Keratinocyte (primary cell): Measurements from ENCODE around the gene DUSP18. TPM values are rescaled to one million over a fixed set of nuclear protein-coding genes. Genes with fewer than 3 reads are reported as not detected.
A peak's percentile ranks its signal among the peaks of the same experiment; 100 is the strongest.
"Not testable (repeated sequence)": the region's sequence is repeated elsewhere in the genome, so short reads cannot be mapped to it uniquely, and the experiment has no call there.

Source experiments
- DNase-seq: peaks from one replicate; pipeline ENCODE4 v3.0.0-alpha.2; 2011; ENCODE audit warnings: low read depth, missing footprints, low spot score
- FAIRE-seq: peaks from 2 replicates; lab custom pipeline; 2011; peaks lifted over from hg19 to GRCh38; lab: Jason Lieb, UNC
- H2AFZ ChIP-seq: 2 replicates; pipeline ENCODE4 v1.6.0; 2012; ENCODE audit warnings: low read length, control low read depth, inconsistent platforms; ENCODE audit not compliant: control insufficient read depth
- H3K27ac ChIP-seq: 2 replicates; pipeline ENCODE4 v1.5.1; 2011; ENCODE audit warnings: low read length; ENCODE audit not compliant: control insufficient read depth, insufficient read depth
- H3K27me3 ChIP-seq: 3 replicates; pipeline ENCODE4 v1.6.0; 2011; ENCODE audit warnings: low read length; ENCODE audit not compliant: control insufficient read depth, insufficient read depth; ENCODE audit errors: extremely low read depth
- H3K36me3 ChIP-seq, 2 experiments: 2 replicates in 1 of 2; 3 replicates in 1 of 2; pipeline ENCODE4 v1.5.1; 2011; ENCODE audit warnings: low read length in 2 of 2, mild to moderate bottlenecking in 1 of 2; ENCODE audit not compliant: control insufficient read depth in 2 of 2, insufficient read depth in 2 of 2; ENCODE audit errors: extremely low read depth in 1 of 2
- H3K4me1 ChIP-seq: 3 replicates; pipeline ENCODE4 v1.5.1; 2011; ENCODE audit warnings: low read length; ENCODE audit not compliant: control insufficient read depth, insufficient read depth; ENCODE audit errors: extremely low read depth
- H3K4me2 ChIP-seq: 3 replicates; pipeline ENCODE4 v1.6.0; 2011; ENCODE audit warnings: low read depth, low read length; ENCODE audit not compliant: control insufficient read depth, insufficient read depth; ENCODE audit errors: extremely low read depth
- H3K4me3 ChIP-seq, 3 experiments: fragments of 200-600 bp in 1 of 3; sonication (generic) in 1 of 3; 2 replicates in 2 of 3; 3 replicates in 1 of 3; pipeline ENCODE4 v1.5.1; 2011 to 2016; ENCODE audit warnings: low read length in 3 of 3, mild to moderate bottlenecking in 3 of 3, control low read depth in 2 of 3, inconsistent platforms in 1 of 3, low read depth in 1 of 3, mixed read lengths in 1 of 3, mixed run types in 1 of 3, moderate library complexity in 1 of 3; ENCODE audit not compliant: control insufficient read depth in 2 of 3, insufficient read depth in 2 of 3; ENCODE audit errors: extremely low read depth in 1 of 3
- H3K79me2 ChIP-seq: 2 replicates; pipeline ENCODE4 v1.6.0; 2012; ENCODE audit warnings: low read length; ENCODE audit not compliant: control insufficient read depth, insufficient read depth
- H3K9ac ChIP-seq: 3 replicates; pipeline ENCODE4 v1.6.0; 2011; ENCODE audit warnings: low read length; ENCODE audit not compliant: control insufficient read depth, insufficient read depth; ENCODE audit errors: extremely low read depth
- H3K9me1 ChIP-seq: 3 replicates; pipeline ENCODE4 v1.6.0; 2011; ENCODE audit warnings: low read length; ENCODE audit not compliant: control insufficient read depth, insufficient read depth; ENCODE audit errors: extremely low read depth
- H3K9me3 ChIP-seq: 2 replicates; pipeline ENCODE4 v1.5.1; 2012; ENCODE audit warnings: low read depth, low read length; ENCODE audit not compliant: control insufficient read depth
- H4K20me1 ChIP-seq: 3 replicates; pipeline ENCODE4 v1.6.0; 2011; ENCODE audit warnings: low read length; ENCODE audit not compliant: control insufficient read depth, insufficient read depth; ENCODE audit errors: extremely low read depth
- EZH2 ChIP-seq: IDR thresholded peaks from one replicate; pipeline ENCODE4 v1.6.1; 2012; ENCODE audit warnings: inconsistent platforms, mild to moderate bottlenecking, low read length, moderate library complexity
- dilution Hi-C: fragments of 300-500 bp; cut with MboI; formaldehyde crosslinking; loops from one replicate; pipeline ENCODE4 v1.7.0; 2020; ENCODE audit warnings: low sequenced_read_pairs; ENCODE audit not compliant: extremely low pct_ligation_motif_present
- polyA plus RNA-seq, 5 experiments: library from polyadenylated mRNA; depleted of rRNA in 3 of 5; stranded (reverse) in 3 of 5; stranded (forward) in 1 of 5; unstranded in 1 of 5; fragments of >200 nt; gene quantifications; 1 replicate in 1 of 5; 2 replicates in 3 of 5; 3 replicates in 1 of 5; pipeline versions ENCODE4 v1.2.1 to v1.2.3, GENCODE V29; 2011 to 2012; ENCODE audit warnings: missing spikeins in 2 of 5, low read depth in 1 of 5, low replicate concordance in 1 of 5
- TF ChIP-seq, protein P1 (sequence below), 3 experiments: IDR thresholded peaks in 1 of 3; conservative IDR thresholded peaks in 1 of 3; optimal IDR thresholded peaks in 1 of 3; 2 replicates in 2 of 3; 3 replicates in 1 of 3; pipeline versions ENCODE3 to v1.5.1; 2011; ENCODE audit warnings: low read length in 3 of 3, mild to moderate bottlenecking in 3 of 3, moderate library complexity in 2 of 3, control low read depth in 1 of 3, inconsistent platforms in 1 of 3; ENCODE audit not compliant: insufficient read depth in 2 of 3; ENCODE audit errors: extremely low read depth in 1 of 3

DUSP18 gene
- polyA plus RNA-seq, 1 donor (not counting 4 experiments of a cell fraction or from before 2014, with no cell fraction given), result 12.6 TPM

DNA sequence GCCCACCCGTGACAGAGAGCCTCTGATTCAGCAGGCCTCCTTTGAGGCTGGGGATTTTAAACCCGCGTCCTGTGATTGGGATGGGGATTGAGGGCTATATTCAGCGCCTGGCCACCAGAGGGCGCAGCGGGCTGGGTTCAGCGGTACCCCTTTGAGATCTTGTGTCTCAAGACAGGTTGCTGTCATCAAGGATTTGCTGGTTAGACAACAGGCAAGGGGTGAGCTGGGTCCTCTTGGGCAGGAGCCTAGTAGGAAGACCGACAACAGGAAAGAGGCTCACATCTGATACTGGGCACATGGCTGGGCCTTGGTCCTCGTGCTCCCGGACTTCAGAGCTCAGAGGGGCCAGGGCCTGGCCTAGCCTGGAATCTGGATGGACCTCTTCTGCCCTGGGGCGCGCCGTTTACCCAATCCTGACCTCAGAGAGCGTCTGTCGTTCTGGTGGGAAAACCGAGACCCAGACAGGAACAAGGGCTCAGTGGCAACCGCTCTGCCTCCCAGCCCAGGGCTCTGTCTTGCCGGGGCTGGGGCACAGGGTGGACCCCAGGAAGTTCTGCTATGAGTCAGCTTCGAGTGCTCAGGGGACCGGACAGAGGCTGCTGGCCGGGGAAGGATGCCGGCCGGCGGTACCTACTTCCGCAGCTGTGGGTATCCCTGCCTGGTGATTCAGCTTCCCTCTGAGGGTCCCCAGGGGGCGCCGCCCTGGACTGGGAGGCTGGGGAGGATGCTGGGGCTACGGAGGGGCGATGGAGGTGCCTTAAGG, 33.0 kb downstream of the DUSP18 start:
- TF ChIP-seq EZH2, result no peak
- TF ChIP-seq, protein P1, sequence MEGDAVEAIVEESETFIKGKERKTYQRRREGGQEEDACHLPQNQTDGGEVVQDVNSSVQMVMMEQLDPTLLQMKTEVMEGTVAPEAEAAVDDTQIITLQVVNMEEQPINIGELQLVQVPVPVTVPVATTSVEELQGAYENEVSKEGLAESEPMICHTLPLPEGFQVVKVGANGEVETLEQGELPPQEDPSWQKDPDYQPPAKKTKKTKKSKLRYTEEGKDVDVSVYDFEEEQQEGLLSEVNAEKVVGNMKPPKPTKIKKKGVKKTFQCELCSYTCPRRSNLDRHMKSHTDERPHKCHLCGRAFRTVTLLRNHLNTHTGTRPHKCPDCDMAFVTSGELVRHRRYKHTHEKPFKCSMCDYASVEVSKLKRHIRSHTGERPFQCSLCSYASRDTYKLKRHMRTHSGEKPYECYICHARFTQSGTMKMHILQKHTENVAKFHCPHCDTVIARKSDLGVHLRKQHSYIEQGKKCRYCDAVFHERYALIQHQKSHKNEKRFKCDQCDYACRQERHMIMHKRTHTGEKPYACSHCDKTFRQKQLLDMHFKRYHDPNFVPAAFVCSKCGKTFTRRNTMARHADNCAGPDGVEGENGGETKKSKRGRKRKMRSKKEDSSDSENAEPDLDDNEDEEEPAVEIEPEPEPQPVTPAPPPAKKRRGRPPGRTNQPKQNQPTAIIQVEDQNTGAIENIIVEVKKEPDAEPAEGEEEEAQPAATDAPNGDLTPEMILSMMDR (optimal IDR thresholded peaks at IDR 0.05 in 1 of 3, IDR thresholded peaks at IDR 0.05 in 1 of 3, conservative IDR thresholded peaks at IDR 0.05 in 1 of 3; ENCODE audit: extremely low read depth in 1 of 3, insufficient read depth in 2 of 3, low read length in 3 of 3), result peak; percentile 94 to 97 (median 94)
- H3K27ac ChIP-seq, result peak overlapping the region; percentile 37

GRCh38 chr22:30631469-30631868, 36.2 kb downstream of the DUSP18 start:
- dilution Hi-C loops, DNase-seq, H4K20me1 ChIP-seq, FAIRE-seq, H3K9me1 ChIP-seq, H3K79me2 ChIP-seq, H3K4me2 ChIP-seq, H3K9ac ChIP-seq, H2AFZ ChIP-seq, H3K4me3 ChIP-seq, H3K27me3 ChIP-seq, H3K36me3 ChIP-seq, H3K9me3 ChIP-seq, H3K27ac ChIP-seq: not testable (repeated sequence)
- peaks cover 16% of the 10 kb centered on the region for H3K4me1 ChIP-seq

More for the DNA sequence above, 33.0 kb downstream of the DUSP18 start:
- H3K27me3 ChIP-seq, result no peaks in the 10 kb centered on the region
- FAIRE-seq (peak; percentile 84), DNase-seq (peak; percentile 58)
- H2AFZ ChIP-seq, result peak overlapping the region; percentile 70
- peak overlapping the region; percentile 6 for H3K9ac ChIP-seq
- dilution Hi-C loops, result no loop called here
- no peaks in the 10 kb centered on the region for H3K9me1 ChIP-seq
- no peaks in the 10 kb centered on the region for H3K36me3 ChIP-seq
- H3K4me1 ChIP-seq, result peaks cover 26% of the 10 kb centered on the region
- H3K4me3 ChIP-seq, result peak overlapping the region in 2 of 3 experiments; percentile 35 to 57
- no peaks in the 10 kb centered on the region for H3K9me3 ChIP-seq
- H3K79me2 ChIP-seq, result peaks cover 8% of the 10 kb centered on the region
- H3K4me2 ChIP-seq, result peak overlapping the region; percentile 73
- no peaks in the 10 kb centered on the region for H4K20me1 ChIP-seq
